ENCODE results near the gene MORN3. TPM values are rescaled to one million over a fixed set of nuclear protein-coding genes. Genes with fewer than 3 reads are reported as not detected.

MORN3 gene
- total and polyA plus RNA-seq, 11 donors, result 0.07 to 0.27 (median 0.18) TPM; not detected in 4

DNA sequence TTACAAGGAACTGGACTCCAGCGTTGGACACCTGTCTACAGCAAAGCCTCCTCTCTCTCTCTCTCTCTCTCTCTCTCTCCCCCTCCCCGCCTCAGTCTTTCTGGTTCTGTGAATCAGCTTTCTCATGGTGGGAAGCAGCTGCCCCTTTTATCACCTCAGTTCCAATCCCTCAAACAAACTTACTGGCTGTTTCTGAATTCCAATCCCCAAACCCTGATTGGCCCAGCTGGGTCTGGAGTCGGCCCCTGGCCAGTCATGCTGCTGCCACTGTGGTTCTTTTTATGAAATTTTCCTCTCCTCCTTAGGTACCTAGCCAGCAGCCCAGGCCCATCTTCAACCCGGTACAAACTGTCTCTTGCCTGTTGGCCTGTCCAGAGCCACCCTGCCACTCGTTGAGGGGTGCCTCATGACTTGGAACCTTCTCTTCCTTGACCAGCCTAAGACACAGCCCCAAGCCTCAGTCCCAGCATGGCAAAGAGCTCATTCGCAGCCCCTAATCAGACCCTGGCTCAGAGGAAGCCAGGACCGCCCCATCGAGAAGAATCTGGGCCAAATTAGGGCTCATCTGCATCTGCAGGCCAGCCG, 9.4 kb upstream of the MORN3 start:
- Histone ChIP-seq H3K27me3 (no peaks in the 10 kb centered on the region), H3K4me1 (no peaks in the 10 kb centered on the region), H3K36me3 (no peaks in the 10 kb centered on the region), H3K4me3 (no peak overlapping the region), H3K27ac (no peak overlapping the region), H3K9me3 (no peaks in the 10 kb centered on the region)
- TF ChIP-seq, protein P1, sequence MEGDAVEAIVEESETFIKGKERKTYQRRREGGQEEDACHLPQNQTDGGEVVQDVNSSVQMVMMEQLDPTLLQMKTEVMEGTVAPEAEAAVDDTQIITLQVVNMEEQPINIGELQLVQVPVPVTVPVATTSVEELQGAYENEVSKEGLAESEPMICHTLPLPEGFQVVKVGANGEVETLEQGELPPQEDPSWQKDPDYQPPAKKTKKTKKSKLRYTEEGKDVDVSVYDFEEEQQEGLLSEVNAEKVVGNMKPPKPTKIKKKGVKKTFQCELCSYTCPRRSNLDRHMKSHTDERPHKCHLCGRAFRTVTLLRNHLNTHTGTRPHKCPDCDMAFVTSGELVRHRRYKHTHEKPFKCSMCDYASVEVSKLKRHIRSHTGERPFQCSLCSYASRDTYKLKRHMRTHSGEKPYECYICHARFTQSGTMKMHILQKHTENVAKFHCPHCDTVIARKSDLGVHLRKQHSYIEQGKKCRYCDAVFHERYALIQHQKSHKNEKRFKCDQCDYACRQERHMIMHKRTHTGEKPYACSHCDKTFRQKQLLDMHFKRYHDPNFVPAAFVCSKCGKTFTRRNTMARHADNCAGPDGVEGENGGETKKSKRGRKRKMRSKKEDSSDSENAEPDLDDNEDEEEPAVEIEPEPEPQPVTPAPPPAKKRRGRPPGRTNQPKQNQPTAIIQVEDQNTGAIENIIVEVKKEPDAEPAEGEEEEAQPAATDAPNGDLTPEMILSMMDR (IDR thresholded peaks at IDR 0.05), result no peak
- no peak for TF ChIP-seq POLR2A (IDR thresholded peaks at IDR 0.05)
- DNase-seq (no peak), ATAC-seq (no peak)
- WGBS, 4 donors, result 68 to 78% (median 69%) methylated on average over 9 of the region's 9 CpGs
- intact Hi-C loops (cut with DNase I), result loop anchor here in 3 of 10 donors (5.0 to 10.0 kb wide), 2 partner anchors 47 to 54 kb away; partner anchors contain the start of gene ORAI1 (in 2 of the 3)

- Histone ChIP-seq H3K4me1 (peaks cover 0 to 2% (median 0%) of the 10 kb centered on the region in 12 donors), H3K36me3 (no peaks in the 10 kb centered on the region), H3K27me3 (no peaks in the 10 kb centered on the region), H3K27ac (no peak overlapping the region), H3K9me3 (no peaks in the 10 kb centered on the region), H3K4me3 (no peak overlapping the region)
- intact Hi-C loops (cut with DNase I), result loop anchor here in 3 of 10 donors (5.0 to 10.0 kb wide), 2 partner anchors 46 to 54 kb away; partner anchors contain the start of gene ORAI1 (in 2 of the 3)
- ATAC-seq, result no peak
- 79 to 86% (median 80%) methylated on average over 3 of the region's 3 CpGs for WGBS, 4 donors
- no peak for DNase-seq
- TF ChIP-seq POLR2A (IDR thresholded peaks at IDR 0.05), result no peak
- TF ChIP-seq, protein P1 (IDR thresholded peaks at IDR 0.05), result no peak
Measured at GRCh38 chr12:121678305-121678704, 8.9 kb upstream of the MORN3 start.

GRCh38 chr12:121676190-121676589, 6.7 kb upstream of the MORN3 start:
- intact Hi-C loops (cut with DNase I), result loop anchor here in 3 of 10 donors (5.0 to 10.0 kb wide), 2 partner anchors 44 to 51 kb away; partner anchors contain the start of gene ORAI1 (in 2 of the 3)
- H3K4me1 ChIP-seq, result peaks cover 0 to 18% (median 8%) of the 10 kb centered on the region in 12 donors

GRCh38 chr12:121673013-121673511, 3.6 kb upstream of the MORN3 start:
- Histone ChIP-seq H3K27me3 (no peaks in the 10 kb centered on the region), H3K9me3 (no peaks in the 10 kb centered on the region), H3K4me1 (peaks cover 0 to 18% (median 8%) of the 10 kb centered on the region in 12 donors), H3K36me3 (no peaks in the 10 kb centered on the region), H3K4me3 (peak overlapping the region in 8 of 12 donors; percentile 21 to 64 (median 55)), H3K27ac (peak overlapping the region in 5 of 12 donors; percentile 6 to 73 (median 54))
- 67 to 76% (median 71%) methylated on average over 11 to 12 of the region's 12 CpGs for WGBS, 4 donors
- intact Hi-C loops (cut with DNase I), result loop anchor here in 6 of 10 donors (5.0 to 10.0 kb wide), 2 partner anchors 46 to 48 kb away; partner anchors contain the start of gene ORAI1 (in 6 of the 6)
- DNase-seq (peak in 1 of 5 donors; percentile 51), ATAC-seq (peak; percentile 25 to 39 (median 37))
- TF ChIP-seq POLR2A (IDR thresholded peaks at IDR 0.05), result no peak
- TF ChIP-seq, protein P1 (IDR thresholded peaks at IDR 0.05), result no peak

More at GRCh38 chr12:121676190-121676589, 6.7 kb upstream of the MORN3 start:
- DNase-seq, result no peak
- 86 to 96% (median 91%) methylated on average over 5 of the region's 5 CpGs for WGBS, 4 donors
- no peak for ATAC-seq
- Histone ChIP-seq H3K27me3 (no peaks in the 10 kb centered on the region), H3K9me3 (no peaks in the 10 kb centered on the region), H3K27ac (no peak overlapping the region), H3K4me3 (no peak overlapping the region), H3K36me3 (no peaks in the 10 kb centered on the region)
- no peak for TF ChIP-seq POLR2A (IDR thresholded peaks at IDR 0.05)
- TF ChIP-seq, protein P1 (IDR thresholded peaks at IDR 0.05), result no peak

All from heart left ventricle (tissue), 16 donors.